IPS DF 19.7 (cell line): ENCODE data around the gene SLC4A1.

Experiments
- DNase-seq: peaks from one replicate; pipeline ENCODE4 v3.0.0-alpha.2; 2013; ENCODE audit warnings: low read depth, low spot score

The SLC4A1 gene

DNA sequence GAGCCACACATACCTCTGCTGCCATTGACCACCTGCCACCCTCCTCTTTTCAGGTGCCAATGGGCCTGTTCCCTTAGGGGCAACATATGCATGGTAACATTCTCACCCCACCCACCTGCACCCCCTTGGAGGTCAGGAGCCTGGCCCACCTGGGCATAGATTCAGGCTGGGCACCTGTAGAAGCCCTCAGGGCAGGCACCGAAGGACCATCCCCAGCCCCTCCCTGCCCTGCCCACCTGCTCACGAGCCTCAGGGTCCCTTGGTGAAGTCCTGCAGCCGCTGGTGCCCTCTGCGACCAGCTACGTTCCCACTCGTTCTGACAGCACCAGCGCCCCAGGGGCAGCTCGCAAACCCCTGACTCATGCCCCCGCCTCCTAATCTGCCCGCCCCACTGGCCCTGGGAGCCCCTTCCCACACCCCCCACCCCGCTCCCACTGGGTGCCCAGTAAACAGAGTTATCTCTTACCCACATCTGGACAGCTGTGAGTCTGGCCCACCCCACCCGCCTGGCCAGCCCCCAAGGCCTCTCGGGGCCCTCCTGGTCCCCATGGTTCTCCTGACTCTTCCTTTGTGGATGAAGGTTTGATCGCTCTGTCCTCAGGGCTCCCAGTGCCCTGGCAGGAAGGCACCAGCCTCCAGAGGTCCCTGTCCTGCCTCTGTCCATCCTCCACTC, at the start of gene SLC4A1:
Gene SLC4A1 (minus strand): TSS at position 318 of the 673 bp plus-strand sequence. CDS start 5,269 bp downstream, outside the sequence.
- DNase-seq: no peak

DNA sequence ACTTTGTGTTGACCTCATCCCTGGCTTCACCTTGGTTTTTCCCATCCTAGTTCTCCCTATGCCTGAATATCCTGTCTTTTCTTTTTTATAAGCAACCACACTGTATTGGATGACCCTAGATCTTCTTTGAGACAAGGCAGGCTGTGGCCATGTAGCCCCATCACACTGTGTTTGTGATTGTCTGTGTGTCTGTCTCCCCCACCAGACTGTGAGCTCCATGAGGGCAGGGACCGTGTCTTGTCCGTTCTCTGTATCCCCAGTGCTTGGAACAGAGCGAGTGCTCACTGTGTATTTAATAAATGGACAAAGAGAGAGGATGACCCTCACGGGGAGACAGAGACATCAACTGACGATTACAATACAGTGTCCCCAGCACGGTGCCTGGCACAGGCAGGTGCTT, 49.6 kb upstream of the SLC4A1 start:
- no peak for DNase-seq

DNA sequence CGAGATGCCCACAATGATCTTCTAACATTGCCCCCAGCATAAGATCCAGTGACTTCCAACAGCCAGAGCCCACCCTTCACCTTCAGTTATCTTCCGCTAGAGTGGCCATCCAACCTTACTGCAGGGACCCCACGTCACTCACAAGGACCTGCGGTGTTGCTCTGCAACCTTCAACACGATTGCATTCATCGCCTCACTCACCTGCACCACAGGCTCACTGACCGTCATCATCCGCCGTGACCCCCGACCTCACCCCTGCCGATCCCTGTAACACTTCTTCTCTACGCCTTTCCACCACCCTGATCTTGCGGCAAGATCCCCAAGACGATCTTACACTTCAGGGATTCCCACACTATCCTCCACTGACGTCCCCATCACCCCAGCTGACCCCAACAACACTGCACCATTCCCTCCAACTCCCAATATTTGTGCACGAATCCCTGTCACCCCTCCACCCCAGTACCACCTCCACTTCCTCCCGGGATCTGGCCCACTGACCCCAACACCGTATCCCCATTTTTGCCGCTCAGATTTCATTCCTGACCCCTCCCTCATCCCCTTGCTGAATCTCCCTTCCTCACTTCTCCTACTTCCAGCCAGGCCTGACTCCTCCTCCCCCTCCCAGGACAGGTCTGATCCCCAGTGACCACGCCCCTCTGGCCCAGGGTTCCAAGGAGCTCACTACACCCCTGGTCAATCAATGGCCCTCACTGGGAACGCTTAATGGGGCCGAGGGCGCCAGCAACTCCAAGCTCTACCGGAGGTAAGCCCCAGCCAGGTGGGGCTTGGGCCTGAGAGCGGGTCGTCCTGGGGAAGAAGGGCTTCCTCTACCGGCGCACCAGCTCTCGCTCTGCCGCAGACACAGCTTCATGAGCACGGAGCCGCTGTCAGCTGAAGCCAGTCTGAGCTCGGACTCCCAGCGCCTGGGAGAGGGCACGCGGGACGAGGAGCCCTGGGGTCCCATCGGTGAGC, 48.1 kb upstream of the SLC4A1 start:
- peak; percentile 88 for DNase-seq

DNA sequence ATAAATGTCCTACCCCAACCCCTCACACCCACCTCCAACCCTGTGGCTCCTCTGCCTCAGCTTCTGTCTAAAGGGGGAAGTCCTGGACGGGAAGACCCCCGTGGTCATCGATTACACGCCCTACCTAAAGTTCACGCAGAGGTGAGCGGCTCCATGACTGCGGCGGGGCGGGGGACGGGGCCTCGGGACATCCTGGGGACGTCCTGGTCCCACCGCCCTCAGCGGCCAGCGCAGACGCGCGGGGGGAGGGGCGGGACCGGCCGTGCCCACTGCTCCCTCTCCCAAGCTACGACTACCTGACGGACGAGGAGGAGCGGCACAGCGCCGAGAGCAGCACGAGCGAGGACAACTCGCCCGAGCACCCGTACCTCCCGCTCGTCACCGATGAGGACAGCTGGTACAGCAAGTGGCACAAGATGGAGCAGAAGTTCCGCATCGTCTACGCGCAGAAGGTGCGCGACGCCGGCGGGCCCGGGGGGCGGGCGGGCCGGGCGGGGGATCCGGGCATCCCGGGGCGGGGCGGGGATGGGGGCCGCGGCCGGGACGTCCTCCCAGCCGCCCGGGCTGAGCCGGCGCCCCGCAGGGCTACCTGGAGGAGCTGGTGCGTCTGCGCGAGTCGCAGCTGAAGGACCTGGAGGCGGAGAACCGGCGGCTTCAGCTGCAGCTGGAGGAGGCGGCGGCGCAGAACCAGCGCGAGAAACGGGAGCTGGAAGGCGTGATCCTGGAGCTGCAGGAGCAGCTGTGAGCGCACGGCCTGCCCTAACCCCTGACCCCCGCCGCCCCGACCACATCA, 47.1 kb upstream of the SLC4A1 start:
- no peak for DNase-seq

DNA sequence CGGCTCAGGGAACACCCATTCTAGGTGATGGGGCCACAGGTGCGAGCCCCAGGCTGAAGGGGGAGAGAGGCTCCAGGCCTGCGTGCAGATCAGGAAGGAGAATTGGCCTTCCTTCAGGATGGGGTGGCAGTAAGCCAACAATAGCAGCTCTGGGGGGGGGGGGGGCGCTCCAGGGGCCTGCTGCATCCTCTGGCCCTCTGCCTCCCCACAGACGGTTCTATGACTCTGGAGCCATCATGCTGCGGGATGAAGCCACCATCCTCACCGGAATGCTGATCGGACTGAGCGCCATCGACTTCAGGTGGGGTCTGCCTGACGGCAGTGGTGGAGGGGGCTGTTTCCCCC, 46.6 kb upstream of the SLC4A1 start:
- DNase-seq: no peak

DNA sequence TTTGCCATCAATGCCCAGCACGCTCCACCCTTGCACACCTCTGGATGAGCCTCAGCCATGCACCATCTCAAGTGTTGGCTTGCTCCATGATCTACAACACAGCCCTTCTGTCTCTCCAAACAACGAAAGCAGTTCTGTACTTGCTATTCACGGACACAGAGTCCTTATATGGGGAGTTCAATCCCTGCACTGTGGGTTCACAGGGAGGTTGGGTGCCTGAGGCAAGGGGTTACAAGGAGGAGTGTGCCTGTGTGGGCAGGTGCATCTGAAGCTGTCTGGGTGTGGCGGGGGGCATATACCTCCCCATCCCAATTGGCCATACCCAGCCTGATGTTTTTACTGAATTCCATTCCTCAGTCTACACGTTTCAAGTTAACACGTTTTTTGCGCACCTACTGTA, 46.1 kb upstream of the SLC4A1 start:
- no peak for DNase-seq

DNA sequence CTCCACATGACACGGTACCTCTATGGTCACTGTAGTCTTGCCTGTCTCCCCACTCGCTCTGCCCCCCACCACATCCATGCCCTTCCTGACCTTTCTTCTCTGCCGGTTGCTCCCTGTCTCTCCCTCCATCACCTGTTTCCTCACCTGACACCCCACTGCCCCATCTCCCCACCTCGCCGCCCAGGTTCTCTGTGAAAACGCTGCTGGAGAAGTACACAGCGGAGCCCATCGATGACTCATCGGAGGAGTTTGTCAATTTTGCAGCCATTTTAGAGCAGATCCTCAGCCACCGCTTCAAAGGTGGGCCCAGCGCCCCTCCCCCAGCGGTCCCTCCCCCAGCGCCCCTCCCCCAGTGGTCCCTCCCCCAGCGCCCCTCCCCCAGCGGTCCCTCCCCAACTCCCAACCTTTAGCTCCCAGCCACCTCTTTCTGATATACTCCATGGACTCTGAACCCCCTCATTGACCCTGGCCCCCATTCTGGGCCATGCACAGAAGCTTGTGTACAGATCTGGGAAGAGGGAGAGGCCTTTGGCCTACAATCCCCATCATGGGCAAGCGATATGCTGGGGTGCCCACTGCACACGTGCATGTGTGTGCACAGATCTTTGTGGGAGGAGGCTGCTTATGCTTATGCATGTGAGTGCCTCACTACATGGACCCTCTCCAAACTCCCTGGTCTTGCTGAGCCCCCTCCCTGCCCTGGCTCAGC, 44.6 kb upstream of the SLC4A1 start:
- DNase-seq: no peak

DNA sequence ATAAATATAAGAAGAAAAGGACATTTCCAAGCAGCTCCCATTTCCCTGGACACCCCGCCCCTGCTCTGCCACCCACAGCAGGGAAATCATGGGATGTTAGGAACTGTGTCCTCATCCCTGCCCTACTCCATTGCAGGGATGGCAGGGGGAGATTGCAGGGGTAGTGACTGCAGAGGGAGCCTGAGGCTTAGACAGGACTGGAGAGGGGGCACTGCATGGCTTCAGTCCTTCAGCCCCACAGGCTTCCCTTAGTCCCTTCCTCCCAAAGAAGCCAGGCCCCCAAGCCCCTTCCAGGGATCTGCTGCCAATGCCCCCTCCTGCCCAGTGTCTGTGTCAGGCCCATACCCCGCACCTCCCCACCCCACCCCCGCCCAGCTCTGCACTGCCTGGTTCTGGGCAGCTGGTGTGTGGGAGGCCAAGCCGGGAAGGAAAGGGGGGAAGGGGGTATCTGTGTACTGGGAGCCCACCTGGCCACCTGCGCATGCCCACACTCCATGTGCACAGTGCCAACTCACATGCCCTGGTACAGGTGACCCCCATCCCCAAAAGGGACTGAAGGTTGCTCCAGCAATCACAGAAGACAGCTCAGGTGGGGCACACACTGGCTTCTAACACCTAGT, 43.7 kb upstream of the SLC4A1 start:
- DNase-seq: no peak

DNA sequence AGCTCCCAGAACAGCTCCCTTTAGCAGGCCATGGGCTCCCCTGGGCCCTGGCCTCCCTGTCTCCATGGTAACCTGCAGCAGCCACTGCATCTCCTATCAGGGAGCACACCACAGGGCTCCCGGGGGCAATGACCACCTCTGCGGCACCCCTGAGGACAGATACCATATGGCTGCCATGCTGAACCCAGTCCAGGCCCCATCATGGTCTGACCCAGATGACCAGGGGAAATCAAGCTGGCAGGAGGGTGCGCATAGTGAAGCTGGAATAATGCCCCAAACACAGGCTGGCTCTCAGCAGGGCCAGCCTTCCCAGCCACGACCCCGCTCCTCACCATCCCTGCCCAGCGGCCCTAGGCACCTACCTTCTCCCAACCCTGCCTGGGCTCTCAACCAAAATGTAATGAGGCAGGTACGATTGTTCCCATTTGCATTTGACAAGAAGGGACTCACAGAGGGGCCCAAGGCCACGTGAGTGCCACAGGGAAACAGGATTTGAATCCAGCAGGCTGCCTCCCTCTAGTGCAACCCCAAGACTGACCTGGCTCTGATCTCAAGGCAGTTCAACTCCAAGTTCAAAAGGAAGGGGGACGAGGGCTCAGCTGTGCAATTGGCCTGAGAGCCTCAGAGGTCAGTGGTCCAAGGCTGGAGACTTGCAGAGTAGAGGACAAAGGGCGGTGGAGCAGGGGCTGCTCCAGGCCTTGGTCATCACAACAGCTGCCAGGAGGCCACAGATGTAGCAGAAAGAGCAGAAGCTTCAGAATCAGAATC, 42.9 kb upstream of the SLC4A1 start:
- DNase-seq: no peak

DNA sequence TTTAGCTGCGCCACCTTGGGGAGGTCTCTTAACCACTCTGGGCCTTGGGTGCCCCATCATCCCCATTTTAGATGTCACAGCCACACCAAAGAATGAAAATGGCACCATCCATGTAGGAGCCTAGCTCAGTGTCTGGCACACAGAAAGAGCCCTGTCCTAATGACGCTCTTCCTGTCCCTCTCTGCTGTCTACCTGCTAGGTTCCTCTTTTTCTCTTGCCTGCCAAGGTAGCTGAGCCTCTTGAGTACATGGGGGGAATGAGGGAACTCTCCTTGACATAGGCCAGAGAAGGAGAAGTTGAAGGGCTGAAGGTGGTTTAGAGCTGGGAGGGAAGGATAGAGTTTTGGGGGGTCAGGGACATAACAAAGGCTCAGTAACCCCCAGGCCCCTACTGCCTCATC, 42.3 kb upstream of the SLC4A1 start:
- no peak for DNase-seq

DNA sequence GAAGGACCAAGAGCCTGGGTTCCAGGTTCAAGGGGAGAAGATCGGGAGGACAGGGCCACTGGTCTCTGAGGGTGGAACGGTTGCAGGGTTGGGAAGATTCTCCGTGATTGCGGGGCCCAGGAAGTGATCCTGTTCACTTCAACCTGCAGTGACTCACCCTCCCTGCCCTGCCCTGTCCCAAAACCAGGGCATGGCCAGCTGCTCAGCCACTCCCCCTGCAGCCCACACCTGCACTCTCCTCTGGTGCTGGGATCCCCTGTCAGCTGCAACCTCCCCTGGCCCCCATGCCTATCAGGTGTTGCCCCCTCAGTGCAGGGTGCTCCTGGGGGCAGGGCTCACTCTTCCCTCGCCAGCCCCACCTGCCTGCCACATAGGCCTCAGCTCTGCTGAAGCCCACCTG, 41.5 kb upstream of the SLC4A1 start:
- DNase-seq: no peak

DNA sequence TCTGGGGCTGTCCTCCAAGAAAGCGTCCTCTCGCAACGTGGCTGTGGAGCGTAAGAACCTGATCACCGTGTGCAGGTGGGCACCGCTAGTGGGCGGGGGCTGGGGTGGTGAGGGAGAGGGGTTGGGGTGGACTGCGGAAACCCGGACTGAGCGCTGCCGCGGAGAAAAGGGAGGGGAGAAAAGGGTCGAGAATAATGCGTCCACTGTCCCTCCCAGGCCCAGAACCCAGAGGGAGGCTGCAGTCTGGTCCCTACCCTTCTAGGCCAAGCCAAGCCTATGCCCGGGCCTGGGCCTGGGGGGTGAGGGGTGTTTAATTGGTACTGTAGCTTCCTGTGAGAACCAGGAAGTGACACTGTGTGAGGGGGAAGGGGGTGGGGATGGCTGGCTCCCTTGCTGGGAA, 40.9 kb upstream of the SLC4A1 start:
- DNase-seq: no peak

DNA sequence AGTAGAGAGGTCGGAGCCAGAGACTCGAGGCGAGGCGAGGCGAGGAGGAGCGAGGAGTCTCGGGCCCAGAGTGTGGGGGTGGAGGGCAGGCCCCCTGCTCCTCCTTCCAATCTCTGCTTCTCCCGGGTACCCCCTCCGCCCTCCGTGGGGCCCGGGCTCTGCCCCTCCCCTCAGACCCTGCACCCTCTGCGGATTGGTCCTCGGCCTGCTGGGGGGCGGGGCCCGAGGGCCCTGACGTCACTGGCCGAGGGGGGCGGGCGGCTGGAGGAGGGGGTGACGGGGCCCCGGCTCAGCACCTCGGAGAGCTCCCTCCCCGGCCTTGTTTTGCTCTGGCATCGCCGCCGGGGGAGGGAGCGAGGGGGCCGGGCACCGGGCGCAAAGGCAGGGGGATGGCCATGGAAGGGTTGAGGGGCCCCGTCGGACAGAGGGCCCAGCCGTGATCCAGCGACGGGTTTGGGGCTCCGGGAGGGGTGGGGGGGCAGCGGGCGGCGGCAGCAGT, 40.4 kb upstream of the SLC4A1 start, which contains the start of gene RUNDC3A:
Gene RUNDC3A (plus strand): TSS at position 282 of the 499 bp plus-strand sequence. CDS start 232 bp downstream, outside the sequence.
- peak; percentile 69 for DNase-seq

DNA sequence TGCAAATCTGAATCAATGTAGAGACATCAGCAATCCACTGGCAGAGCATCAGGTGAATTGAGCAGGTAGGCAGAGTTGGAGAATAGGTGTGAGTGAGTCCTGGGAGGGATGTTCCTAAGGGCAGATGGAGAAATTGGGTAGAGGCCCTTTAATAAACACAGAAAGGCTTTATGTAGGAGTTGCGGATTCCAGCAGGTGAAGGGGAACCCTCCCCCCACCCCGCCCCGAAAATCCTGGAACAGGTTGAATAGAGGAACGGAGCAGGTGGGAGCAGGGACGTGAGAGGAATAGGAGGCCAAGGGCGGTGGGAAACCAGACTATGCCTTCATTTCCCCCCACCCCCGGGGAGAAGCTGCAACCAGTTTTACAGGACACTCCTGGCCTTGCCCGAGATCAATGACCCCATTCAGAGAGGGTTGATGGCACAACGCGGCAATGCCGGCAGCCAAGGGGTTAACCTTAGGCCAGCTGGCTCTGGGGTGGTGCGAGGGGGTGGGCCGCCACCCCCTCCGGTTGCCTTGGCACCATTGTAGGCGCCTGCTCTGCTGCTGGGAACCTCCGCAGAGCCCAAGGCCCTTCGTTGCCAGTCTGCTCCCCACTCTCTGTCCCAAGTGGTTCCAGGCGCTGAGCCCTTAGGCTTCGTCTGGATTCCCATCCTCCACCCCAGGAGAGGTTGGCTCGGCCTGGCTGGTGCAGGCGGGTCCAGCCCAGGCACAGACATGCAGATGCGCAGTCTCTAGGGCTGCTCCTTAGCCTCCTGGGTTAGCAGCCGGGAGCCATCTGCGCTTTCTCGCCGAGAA, 39.7 kb upstream of the SLC4A1 start:
- no peak for DNase-seq

DNA sequence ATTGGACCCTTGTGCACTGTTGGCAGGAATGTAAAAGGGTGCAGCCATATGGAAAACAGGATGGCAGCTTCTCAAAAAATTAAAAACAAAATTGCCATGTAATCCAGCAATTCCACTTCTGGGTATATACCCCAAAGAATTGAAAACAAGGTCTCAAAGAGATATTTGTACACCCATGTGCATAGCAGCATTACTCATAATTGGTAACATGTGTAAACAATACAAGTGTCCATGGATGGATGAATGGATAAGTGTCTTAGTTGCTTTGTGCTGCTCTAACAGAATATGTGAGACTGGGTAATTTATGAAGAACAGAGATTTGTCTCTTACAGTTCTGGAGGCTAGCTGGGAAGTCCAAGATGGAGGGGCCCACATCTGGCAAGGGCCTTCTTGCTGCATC, 36.7 kb upstream of the SLC4A1 start:
- no peak for DNase-seq

DNA sequence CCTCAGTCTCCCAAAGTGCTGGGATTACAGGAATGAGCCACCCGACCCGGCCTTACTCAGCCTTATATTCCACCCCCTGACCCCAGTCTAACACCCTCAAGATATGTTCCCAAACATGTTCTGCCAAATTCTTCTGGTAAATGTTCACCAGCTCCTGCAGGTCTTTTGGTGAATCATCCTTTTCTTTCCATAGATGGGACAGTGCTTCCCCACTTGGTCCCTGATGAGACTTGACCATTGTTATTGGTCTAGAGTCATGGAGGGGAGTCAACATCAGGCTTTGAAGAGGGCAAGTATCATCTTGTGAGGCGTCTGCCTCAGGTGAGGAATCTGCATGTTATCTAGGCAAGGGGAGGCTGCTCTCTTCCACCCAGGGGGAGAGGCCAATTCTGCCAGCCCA, 30.0 kb upstream of the SLC4A1 start:
- DNase-seq: no peak

DNA sequence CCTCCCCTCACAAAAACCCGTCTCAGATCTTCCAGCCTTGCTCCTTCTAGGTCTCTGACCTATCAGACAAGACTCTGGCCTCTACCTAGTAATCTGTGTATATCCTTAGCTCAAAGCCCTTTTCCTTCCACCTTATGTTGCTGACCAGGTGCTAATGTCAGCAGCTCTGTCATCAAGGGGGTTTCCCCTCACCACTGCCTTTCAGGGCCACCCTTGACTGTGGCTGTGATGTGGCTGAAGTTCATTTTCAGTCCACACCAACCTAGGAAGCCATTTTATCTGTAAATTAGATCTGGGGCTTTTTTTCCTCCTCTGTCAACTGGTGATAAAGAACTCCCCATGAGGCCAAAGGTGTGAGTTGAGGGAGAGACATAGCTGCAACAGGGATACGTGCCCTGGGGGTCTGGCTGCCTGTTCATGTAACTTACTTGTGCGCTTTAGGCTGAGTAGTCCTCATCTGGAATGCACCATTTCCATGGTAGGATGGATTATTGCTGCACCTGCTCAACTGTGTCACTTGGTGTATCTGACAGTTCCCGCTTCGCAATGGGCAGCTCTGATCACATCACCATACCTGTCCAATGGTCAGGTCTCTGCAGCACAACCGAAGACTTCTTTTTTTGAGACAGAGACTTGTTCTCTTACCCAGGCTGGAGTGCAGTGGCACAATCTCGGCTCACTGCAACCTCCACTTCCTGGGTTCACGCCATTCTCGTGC, 25.7 kb upstream of the SLC4A1 start:
- DNase-seq: no peak

DNA sequence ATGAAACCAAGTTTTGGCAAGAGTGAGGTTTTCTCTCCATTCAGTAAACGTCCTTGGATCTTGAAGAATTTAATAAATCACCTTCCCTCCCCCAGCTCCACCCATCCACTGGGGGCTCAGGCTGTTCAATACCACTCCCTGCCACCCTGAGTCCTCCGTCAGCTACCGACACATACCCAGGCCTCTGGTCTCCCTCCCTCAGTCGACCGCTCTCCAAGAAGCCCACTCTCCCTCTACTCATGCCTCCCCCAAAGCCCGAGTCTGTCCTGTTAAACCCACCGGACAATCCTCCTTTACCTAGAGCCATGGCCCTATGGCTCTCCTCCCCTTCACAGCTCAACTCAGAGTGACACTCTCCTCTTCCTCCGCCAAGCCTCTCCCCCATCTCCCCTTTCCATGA, 19.7 kb upstream of the SLC4A1 start:
- DNase-seq: no peak

DNA sequence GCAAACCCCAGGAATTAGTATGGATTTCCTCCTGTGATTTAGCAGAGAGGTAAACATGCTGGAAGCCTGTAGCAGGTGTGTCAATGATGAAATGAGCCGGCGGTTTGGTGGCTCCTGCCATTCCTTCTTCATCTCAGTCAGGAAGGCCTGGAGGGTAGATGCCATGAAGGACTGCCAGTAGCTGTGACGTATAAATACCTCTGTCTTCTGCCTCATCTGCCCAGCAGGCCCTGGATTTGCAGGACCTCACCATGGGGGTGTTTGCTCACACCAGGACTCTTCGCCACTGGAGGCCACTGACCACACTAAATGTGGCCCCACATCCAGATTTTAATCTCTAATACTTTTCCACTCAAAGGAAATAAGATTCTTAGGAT, 16.1 kb upstream of the SLC4A1 start:
- no peak for DNase-seq
